ENCODE results near the gene GPR135.
A peak's percentile ranks its signal among the peaks of the same experiment; 100 is the strongest.

Gene GPR135, protein sequence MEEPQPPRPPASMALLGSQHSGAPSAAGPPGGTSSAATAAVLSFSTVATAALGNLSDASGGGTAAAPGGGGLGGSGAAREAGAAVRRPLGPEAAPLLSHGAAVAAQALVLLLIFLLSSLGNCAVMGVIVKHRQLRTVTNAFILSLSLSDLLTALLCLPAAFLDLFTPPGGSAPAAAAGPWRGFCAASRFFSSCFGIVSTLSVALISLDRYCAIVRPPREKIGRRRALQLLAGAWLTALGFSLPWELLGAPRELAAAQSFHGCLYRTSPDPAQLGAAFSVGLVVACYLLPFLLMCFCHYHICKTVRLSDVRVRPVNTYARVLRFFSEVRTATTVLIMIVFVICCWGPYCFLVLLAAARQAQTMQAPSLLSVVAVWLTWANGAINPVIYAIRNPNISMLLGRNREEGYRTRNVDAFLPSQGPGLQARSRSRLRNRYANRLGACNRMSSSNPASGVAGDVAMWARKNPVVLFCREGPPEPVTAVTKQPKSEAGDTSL

DNA sequence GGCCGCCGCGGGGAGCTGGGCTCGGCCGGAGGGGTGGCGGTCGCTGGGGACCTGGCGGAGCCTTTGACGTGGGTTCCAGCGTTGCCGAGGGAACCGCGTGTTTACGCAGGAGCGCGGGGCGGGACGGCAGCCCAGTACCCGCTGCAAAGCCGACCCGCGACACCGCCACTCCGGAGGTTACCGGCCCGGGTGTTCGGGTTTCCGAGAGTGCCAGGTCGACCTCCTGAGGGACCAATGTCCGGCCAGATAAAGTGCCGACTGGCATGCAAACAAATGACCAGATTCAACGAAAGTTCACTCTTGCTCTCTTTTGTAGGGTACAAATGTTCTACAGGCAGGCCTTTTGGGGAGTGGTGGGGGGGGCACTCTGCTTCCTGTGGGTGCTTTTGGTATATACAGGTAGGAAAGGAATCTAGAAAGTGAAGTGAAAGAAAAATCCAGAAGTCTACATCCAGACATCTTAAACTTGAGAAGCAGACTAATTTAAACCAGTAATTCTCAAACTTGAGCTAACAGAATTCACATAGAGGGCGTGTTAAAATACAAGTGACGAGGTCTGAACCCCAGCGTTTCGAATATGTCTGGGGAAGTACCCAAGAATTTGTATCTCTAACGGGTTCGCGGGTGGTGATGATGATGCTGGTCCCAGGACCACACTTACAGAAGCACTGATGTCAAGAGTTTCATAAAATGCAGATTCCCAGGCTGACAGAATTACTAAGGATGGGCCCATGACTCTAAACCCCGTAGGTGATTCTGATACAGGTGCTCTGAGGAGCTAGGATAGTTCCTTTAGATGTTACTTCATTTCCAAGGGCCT, at the start of gene GPR135:
Gene GPR135 (minus strand): TSS at position 65 of the 820 bp plus-strand sequence. CDS start 154 bp downstream, outside the sequence.
- peak; percentile 30 to 37 for ATAC-seq

GRCh38 chr14:59511916-59512575, 46.9 kb upstream of the GPR135 start:
- no peak for ATAC-seq

DNA sequence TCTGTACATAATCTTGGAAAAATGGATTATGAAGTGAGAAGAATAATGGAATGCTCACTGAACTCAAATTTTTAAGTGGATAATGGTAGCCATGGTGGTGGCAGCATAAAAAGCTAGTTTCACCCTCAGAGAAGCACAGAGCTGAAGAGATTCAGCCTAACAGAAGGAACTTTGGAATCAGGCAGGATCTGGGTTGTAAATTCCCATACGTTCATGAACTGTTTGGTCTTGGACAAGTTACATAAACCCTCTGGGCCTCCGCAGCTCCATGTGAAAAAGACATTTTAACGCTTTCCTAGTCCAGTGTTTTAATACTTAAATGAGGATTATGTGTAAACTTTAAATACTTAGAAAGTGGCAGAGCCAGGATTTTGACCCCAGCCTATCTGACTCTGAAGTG, 45.8 kb upstream of the GPR135 start:
- ATAC-seq = no peak

DNA sequence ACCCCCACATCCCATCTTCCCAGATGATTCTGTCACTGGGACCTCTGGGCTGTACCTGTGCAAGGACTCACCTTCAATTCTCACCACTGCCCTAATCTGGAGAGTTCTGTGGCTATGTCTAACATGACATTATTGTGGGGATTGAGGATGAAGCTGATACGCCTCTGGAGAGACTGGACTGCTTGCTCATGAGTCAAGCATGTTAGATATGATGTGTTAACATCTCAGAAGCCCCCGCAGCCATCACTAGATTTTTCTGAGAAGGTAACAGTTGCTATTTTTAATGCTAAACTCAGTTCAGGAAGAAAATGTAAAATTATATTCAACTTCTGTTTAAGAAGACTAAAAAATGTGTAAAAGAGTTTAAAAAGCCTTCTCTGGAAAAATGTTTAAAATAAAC, 44.8 kb upstream of the GPR135 start:
- ATAC-seq = no peak

DNA sequence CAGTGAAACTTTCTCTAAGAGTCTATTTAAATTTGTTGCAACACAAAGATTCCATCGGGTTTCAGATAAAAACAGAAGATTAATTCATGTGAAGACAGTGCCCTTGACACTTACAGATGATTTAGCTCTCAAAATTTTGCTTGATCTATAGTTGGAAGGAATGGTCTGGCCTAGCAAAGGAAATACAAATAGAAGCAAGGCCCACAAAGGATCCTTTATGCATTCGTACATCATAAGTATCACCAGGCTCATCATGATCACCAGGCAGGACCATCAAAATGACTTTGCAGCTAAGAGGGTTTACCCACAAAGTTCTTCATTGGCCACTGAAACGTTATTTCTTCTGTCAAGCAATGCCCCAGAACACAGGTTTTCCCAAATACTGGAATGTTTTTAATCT, 43.9 kb upstream of the GPR135 start:
- no peak for ATAC-seq

DNA sequence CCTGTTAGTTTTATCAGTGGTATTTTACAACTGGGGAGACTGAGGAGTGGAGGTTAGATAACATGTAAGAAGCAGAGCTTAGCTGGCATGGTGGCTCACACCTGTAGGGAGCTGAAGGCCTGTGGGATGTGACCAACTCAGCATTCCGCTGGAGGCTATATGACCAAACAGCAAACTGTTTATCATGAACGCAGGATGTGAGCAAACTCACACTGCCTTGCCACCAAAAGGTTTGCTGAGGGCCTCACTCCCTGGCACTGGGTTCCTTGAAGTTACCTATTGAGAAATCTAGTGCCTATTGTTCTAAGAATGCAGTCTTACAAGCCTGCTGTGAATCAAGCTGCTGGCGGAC, 42.5 kb upstream of the GPR135 start:
- no peak for ATAC-seq

DNA sequence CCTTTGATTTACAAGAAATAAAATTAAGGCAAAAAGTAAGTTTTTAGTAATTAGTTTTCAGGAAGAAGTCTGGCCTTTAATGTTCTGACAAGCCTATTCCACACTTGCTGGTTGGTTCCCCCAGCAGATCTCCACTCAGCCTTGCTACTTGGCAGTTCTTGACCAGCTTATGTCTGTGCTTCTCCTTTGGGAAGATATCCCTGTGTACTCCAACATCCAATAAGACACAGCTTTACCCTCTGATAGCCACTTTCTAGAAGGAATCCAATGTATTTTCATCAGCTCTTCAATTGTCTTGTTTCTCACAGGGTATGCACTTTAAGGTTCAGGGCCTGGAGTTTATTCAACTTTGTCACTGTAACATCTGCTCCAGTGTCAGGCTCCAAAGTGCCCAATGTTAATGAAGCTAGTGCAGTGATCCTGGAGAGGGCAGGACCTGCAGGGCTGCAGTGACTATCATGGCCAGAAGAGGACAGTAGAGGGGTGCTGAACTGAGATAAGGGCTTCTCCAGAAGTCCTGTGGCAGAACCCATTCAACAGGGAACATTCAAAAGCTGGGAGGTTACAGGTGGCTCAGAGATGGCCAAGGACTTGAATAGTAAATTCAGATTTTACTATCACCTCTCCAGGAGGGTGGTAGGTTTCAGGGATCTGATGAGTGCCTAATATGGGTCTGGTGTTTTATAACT, 42.0 kb upstream of the GPR135 start:
- ATAC-seq = no peak

GRCh38 chr14:59503256-59503655, 38.1 kb upstream of the GPR135 start:
- no peak for ATAC-seq

DNA sequence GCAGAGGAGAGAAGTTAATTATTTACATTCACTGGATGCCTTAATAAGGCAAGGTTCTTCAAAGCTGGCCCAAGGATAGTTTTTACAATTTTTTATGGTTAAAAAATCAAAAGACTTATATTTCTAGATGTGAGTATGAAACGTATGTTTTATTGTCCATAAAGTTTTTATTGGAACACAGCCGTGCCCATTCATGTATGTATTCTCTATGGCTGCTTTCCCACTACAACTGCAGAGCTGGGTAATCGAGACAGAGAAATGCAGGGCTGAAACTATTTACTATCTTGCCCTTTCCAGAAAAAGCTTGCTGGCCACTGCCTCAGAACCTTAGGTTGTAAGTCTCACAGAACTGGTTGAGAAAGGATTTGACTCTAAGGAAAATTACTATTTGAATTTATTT, 35.6 kb upstream of the GPR135 start:
- ATAC-seq = no peak

- ATAC-seq = no peak
Observed at GRCh38 chr14:59492384-59492783, 27.2 kb upstream of the GPR135 start.

GRCh38 chr14:59490756-59491155, 25.6 kb upstream of the GPR135 start:
- ATAC-seq = no peak

GRCh38 chr14:59484639-59485175, 19.5 kb upstream of the GPR135 start:
- peak; percentile 52 to 61 for ATAC-seq

DNA sequence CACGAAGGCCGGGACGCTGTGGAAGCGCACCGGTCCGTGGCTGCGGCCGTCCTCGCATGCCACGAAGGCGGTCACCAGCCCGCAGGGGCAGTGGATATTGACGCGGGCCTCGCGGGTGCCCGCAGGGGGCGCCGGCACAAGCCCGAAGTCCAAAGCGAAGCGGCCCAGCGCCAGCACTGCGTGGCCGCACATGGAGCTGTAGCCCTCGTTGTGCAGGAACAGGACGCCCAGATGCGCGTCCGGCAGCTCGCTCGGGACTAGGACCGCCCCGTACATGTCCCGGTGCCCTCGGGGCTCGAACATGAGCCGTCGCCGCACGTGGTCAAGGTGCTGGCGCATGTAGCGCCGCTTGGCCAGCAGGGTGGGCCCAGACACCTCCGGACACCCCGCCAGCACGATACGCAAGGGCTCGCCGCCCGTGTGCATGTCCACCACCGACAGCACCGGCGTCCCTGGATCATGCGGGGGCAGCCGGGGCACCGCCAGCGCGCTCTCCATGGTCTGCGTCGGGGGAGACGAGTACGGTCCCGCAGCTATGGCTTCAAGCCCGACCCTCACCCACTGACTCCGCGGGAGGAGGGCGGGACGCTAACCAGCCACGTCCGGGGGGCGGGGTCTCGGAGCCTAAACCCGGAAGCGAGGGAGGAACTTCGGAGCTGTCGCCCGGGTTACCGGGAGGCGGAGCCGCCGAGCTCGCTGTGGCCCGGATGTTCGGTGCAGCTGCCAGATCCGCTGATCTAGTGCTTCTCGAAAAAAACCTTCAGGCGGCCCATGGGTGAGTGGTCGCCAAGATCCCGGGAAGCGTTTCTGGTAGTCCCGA, 18.8 kb upstream of the GPR135 start, which contains the start of the genes JKAMP and L3HYPDH:
Gene JKAMP (plus strand): TSS at position 699 of the 820 bp plus-strand sequence. CDS start 73 bp downstream, at position 772.
Gene L3HYPDH (minus strand): TSS at position 590 of the 820 bp plus-strand sequence. CDS start 92 bp downstream, at position 498.
- ATAC-seq = peak; percentile 94 to 95

DNA sequence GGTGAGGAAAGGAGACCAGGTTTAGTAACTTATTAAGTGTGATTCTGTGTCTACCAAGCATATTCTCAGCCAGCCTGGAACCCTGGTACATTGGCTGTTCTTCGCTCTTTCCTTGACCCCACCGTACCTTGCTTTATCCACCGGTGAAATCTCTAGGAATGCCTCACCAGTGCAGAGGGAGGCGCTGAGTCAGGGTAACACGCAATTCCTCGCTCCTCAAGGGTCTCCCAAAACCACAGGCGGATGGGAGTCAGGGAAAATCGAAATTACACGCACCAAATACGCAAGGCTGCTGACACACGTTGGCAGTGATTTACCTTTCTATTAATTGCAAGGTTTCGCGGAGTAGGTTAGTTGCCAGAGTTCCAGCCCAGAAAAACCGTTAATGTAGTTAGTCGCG, 18.2 kb upstream of the GPR135 start:
- no peak for ATAC-seq

DNA sequence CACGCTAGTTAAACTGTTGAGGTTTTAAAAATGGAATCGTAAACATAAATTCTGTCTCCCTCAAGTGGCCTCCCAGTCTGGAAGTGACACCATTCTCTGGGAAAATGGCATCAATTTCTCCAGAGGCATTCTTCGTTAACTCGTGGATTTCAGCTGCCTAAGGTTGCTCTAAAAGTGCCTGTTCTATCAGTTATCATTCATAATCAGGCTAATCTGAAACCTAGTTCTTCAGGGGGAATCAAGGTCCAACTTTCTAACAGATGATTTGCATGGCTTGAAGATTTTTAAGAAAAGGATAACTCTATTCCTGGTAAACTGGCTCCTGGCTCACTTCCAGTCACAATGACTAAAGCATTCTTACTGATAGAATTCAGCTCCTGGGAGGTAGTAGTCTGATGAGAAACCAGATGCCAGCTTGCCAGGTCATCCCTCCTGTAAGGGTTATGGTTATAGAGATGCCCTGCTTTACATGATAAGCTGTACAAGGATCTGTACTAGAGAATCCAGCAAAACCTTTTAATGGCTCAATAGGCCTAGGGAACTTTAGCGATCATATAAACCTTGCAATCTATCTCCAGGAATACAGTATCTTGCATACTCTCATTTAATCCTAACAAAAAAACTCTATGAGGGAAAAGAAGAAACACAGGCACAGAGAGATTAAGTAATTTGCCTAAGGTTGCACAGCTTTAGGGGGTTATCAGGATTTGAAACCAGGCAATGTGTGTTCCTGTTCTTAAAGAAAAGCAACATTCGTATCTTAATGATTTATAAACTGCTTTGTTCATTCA, 17.6 kb upstream of the GPR135 start:
- ATAC-seq = no peak

DNA sequence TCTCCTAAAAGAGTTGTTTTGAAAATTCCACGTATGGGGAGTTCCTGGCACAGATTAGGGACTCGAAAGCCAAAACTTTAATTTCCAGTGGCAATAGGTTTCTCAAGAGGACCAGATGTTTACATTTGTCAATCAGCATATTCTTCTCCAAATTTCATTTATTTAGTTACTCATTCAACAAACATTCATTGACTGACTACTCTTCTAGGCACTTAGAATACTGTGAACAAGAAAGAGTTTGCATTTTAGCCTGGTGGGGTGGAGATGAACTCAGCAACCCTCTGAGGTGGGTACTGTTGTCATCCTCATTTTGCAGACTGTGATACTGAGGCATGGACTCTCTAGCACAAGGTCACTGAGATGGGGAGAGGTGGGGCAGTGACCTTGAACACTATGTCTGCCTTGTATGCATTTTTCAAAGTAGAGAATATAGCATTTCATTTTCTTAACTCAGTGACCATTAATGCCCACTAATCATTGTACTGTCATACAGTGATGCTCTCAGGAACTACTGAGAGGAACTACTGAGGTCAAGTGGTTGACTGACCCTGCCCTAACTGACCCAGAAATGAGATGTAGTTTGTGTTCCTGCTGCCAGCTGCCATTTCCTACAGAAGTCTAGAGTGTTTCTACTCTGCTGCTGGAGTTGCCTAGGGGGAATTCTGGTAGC, 16.8 kb upstream of the GPR135 start:
- ATAC-seq = no peak

GRCh38 chr14:59481407-59481806, 16.2 kb upstream of the GPR135 start:
- ATAC-seq = no peak

GRCh38 chr14:59480166-59480565, 15.0 kb upstream of the GPR135 start:
- ATAC-seq = no peak

- no peak for ATAC-seq
Observed at GRCh38 chr14:59478540-59478939, 13.4 kb upstream of the GPR135 start.

DNA sequence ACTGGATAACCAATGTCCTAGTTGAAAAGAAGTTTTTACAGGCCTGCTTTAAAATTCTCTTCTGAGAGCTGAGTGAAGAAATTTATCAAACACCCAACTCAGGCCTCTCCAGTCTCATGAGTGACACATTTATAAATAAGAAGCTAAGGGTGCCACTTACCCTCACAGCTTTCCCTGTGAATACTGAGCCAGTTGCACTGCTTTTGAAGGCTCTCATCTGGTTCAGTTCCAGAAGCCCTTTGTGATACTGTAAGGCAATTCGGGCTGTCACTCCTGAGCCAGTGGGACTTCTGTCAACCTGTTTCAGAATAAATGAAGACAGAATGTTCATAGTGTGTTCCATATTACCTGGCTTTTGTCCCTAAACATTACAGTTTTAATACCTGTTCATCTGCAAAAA, 10.5 kb upstream of the GPR135 start:
- no peak for ATAC-seq
